ENCODE data around the gene RIPPLY2. TPM values are rescaled to one million over a fixed set of nuclear protein-coding genes. Genes with fewer than 3 reads are reported as not detected.
A peak's percentile ranks its signal among the peaks of the same experiment; 100 is the strongest.

The RIPPLY2 gene
- total and polyA plus RNA-seq, 7 experiments from 2014 or later: not detected

DNA sequence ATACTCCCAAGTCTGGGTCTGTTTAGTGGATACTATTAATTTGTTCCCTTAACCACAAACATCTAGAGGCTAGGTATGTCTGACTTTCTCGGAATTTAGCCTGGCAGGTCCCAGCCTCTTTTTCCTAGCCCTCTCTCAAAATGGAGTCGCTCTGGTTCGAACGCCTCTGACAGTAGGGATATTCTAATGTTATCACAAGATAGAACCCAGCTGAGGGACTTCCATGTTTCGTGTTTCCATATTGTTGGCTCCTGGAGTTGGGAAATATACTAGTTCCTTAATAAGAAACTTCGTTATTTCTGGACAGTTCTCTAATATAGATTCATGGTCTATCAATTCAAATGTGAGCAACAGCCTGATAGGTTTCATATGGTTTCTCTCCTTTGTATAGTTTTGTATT, 22.7 kb downstream of the RIPPLY2 start:
- DNase-seq: no peak
- H3K9me3 Mint-ChIP-seq: peaks cover 0 to 3% (median 0%) of the 10 kb centered on the region in 11 donors
- H3K27ac ChIP-seq (ENCODE audit: low read depth, low read length): no peak overlapping the region
- no peak overlapping the region for H3K4me3 Mint-ChIP-seq
- no peaks in the 10 kb centered on the region for H3K27me3 Mint-ChIP-seq
- peaks cover 0 to 18% (median 16%) of the 10 kb centered on the region in 5 donors for H3K36me3 Mint-ChIP-seq
- H3K4me1 ChIP-seq (ENCODE audit: control insufficient read depth in 2 of 2, insufficient read depth in 2 of 2, low read length in 2 of 2): peaks cover 0 to 7% of the 10 kb centered on the region in 2 donors
- no peak for ATAC-seq
- peaks cover 14 to 80% (median 69%) of the 10 kb centered on the region in 7 donors for H3K4me1 Mint-ChIP-seq
- no peaks in the 10 kb centered on the region for H3K36me3 ChIP-seq (ENCODE audit: control insufficient read depth in 2 of 3, insufficient read depth in 3 of 3, low read length in 3 of 3)
- no peak overlapping the region for H3K27ac Mint-ChIP-seq
- no peak overlapping the region for H3K4me3 ChIP-seq (ENCODE audit: low read length)
- ChIA-PET CTCF (no interaction called here), POLR2A (no interaction called here)
- H3K9me3 ChIP-seq (ENCODE audit: control insufficient read depth in 2 of 3, low read length in 3 of 3): no peaks in the 10 kb centered on the region
- intact Hi-C loops (cut with micrococcal nuclease): loop anchor here in 1 of 2 donors (2.0 kb wide), 1 partner anchor 15 kb away; no protein-coding TSS in a partner anchor
- H3K27me3 ChIP-seq (ENCODE audit: control insufficient read depth in 2 of 2, insufficient read depth in 2 of 2, low read length in 2 of 2): no peaks in the 10 kb centered on the region

DNA sequence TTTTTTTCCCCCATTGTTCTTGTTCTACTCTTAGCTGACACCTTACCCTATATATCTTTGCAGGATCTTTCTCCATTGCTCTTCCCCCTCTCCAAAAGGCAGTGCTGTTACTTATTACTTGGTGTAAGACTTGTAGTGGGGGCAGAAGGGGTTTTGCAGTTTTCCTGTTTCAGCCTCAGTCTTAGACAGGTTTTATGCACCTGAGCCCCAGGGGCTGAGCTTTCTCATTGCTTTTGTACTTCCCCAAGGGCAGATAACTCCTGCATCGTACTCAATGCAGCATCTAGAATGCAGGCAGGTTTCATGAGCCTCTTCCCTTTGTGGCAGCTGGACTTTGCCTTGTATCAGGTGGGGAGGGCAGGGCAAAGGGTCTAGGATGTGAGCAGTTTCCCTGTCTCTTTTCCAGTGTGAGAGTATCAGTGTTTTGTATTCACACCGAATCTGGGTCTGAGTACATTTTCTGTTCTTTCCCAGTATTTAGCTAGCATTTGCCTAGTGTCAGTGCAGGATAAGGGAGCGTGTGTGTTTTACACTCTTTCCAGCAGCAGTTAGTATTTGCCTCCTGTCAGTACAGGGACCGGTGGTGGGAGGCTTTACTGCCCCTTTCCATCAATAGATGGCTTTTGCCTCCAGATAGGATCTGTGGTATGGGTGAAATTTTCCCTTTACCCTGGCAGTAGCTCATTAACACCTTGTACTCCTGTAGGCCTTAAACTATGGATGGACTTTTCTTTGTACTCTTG, 25.9 kb downstream of the RIPPLY2 start:
- CTCF ChIA-PET: no interaction called here
- H3K4me1 Mint-ChIP-seq: peaks cover 6 to 58% (median 43%) of the 10 kb centered on the region in 7 donors

DNA sequence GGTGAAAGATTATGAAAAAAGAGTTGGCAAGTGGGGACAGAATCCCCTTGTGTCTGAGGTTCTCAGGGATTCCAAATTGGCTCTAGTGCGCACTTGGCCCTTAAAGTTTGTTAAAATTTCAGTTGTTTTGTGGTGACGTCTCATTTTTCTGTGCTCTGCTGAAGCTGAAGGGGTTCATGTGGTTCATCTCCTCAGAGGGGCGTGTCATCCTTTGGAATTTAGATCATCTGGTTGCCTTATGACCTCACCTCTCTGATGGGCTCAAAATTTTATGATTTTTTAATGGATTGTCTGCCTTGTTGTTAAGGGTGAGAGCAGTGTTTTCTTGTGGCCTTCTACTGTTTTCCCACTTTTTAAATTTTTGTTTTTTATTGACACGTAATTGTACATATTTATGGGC, 26.6 kb downstream of the RIPPLY2 start:
- no peaks in the 10 kb centered on the region for H3K9me3 ChIP-seq (ENCODE audit: control insufficient read depth in 2 of 3, low read length in 3 of 3)
- Mint-ChIP-seq H3K27ac (peak overlapping the region in 2 of 9 donors; percentile 23 to 46), H3K4me3 (no peak overlapping the region), H3K36me3 (peaks cover 0 to 7% (median 0%) of the 10 kb centered on the region in 5 donors), H3K4me1 (peaks cover 10 to 58% (median 43%) of the 10 kb centered on the region in 7 donors), H3K9me3 (no peaks in the 10 kb centered on the region), H3K27me3 (no peaks in the 10 kb centered on the region)
- ChIA-PET POLR2A (no interaction called here), CTCF (no interaction called here)
- H3K27me3 ChIP-seq (ENCODE audit: control insufficient read depth in 2 of 2, insufficient read depth in 2 of 2, low read length in 2 of 2): no peaks in the 10 kb centered on the region
- no peak overlapping the region for H3K27ac ChIP-seq (ENCODE audit: low read depth, low read length)
- no peaks in the 10 kb centered on the region for H3K4me1 ChIP-seq (ENCODE audit: control insufficient read depth in 2 of 2, insufficient read depth in 2 of 2, low read length in 2 of 2)
- no peak for ATAC-seq
- no peak for DNase-seq
- H3K36me3 ChIP-seq (ENCODE audit: control insufficient read depth in 2 of 3, insufficient read depth in 3 of 3, low read length in 3 of 3): no peaks in the 10 kb centered on the region
- intact Hi-C loops (cut with micrococcal nuclease): loop anchor here in 1 of 2 donors (10.0 kb wide), 1 partner anchor 895 kb away; no protein-coding TSS in a partner anchor
- H3K4me3 ChIP-seq (ENCODE audit: low read length): no peak overlapping the region

More for the DNA sequence above, 25.9 kb downstream of the RIPPLY2 start:
- no peak for DNase-seq
- no peaks in the 10 kb centered on the region for H3K36me3 ChIP-seq (ENCODE audit: control insufficient read depth in 2 of 3, insufficient read depth in 3 of 3, low read length in 3 of 3)
- Mint-ChIP-seq H3K27ac (peak overlapping the region in 2 of 9 donors; percentile 20 to 46), H3K36me3 (peaks cover 0 to 11% (median 4%) of the 10 kb centered on the region in 5 donors), H3K9me3 (peaks cover 0 to 3% (median 0%) of the 10 kb centered on the region in 11 donors), H3K27me3 (no peaks in the 10 kb centered on the region), H3K4me3 (no peak overlapping the region)
- ATAC-seq: no peak
- H3K27me3 ChIP-seq (ENCODE audit: control insufficient read depth in 2 of 2, insufficient read depth in 2 of 2, low read length in 2 of 2): no peaks in the 10 kb centered on the region
- H3K9me3 ChIP-seq (ENCODE audit: control insufficient read depth in 2 of 3, low read length in 3 of 3): no peaks in the 10 kb centered on the region
- H3K27ac ChIP-seq (ENCODE audit: low read depth, low read length): no peak overlapping the region
- intact Hi-C loops (cut with micrococcal nuclease): no loop called here
- H3K4me1 ChIP-seq (ENCODE audit: control insufficient read depth in 2 of 2, insufficient read depth in 2 of 2, low read length in 2 of 2): no peaks in the 10 kb centered on the region
- H3K4me3 ChIP-seq (ENCODE audit: low read length): no peak overlapping the region
- POLR2A ChIA-PET: no interaction called here

DNA sequence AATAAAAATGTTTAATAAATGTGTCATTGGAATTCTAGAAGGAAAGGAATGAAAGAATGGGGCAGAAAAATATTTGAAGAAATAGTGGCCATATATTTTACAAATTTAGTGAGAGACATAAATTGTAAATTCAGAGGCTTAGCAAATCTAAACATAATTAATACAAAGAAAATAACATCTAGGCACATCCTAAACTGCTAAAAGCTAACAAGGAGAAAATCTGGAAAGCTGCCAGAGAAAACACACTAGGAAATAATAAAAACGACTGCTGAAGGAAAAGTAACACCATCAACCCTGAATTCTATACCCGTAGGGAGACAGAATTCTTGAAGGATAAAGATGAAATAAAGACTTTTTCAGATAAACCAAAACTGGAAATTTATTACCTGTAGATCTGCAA, 30.1 kb downstream of the RIPPLY2 start:
- H3K27ac Mint-ChIP-seq: peak overlapping the region in 1 of 9 donors; percentile 14
- H3K27me3 Mint-ChIP-seq: no peaks in the 10 kb centered on the region
- DNase-seq (no peak), ATAC-seq (no peak)
- CTCF ChIA-PET: interaction anchor here (1.9 kb wide), 1 partner anchor 345 kb away, joined by 12 read pairs; the partner anchor contains the start of gene CEP162
- intact Hi-C loops (cut with micrococcal nuclease): loop anchor here in 1 of 2 donors (10.0 kb wide), 1 partner anchor 892 kb away; no protein-coding TSS in a partner anchor
- no peaks in the 10 kb centered on the region for H3K9me3 ChIP-seq (ENCODE audit: control insufficient read depth in 2 of 3, low read length in 3 of 3)
- no peaks in the 10 kb centered on the region for H3K27me3 ChIP-seq (ENCODE audit: control insufficient read depth in 2 of 2, insufficient read depth in 2 of 2, low read length in 2 of 2)
- no peaks in the 10 kb centered on the region for H3K4me1 ChIP-seq (ENCODE audit: control insufficient read depth in 2 of 2, insufficient read depth in 2 of 2, low read length in 2 of 2)
- H3K9me3 Mint-ChIP-seq: no peaks in the 10 kb centered on the region
- no peaks in the 10 kb centered on the region for H3K36me3 Mint-ChIP-seq
- H3K4me3 Mint-ChIP-seq: no peak overlapping the region
- peaks cover 7 to 53% (median 31%) of the 10 kb centered on the region in 7 donors for H3K4me1 Mint-ChIP-seq
- POLR2A ChIA-PET: no interaction called here
- H3K36me3 ChIP-seq (ENCODE audit: control insufficient read depth in 2 of 3, insufficient read depth in 3 of 3, low read length in 3 of 3): no peaks in the 10 kb centered on the region
- H3K27ac ChIP-seq (ENCODE audit: low read depth, low read length): no peak overlapping the region
- H3K4me3 ChIP-seq (ENCODE audit: low read length): no peak overlapping the region

DNA sequence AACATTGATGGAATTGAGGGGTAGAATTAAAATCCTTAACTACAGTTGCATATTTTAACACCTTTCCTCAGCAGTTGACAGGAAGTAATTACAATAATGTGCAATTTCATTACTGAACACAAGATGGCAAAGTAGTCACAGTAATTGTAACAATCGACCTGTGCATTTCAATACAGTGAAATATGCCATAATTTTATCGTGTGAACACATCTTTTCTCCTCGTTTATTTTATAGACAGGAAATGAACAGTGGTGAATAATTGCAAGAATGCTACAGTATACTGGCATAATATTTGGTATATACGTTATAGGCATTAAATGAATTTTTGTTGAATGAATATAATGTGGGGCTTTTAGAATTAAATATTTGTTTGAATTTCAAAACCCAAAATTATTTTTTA, 31.4 kb downstream of the RIPPLY2 start:
- ChIA-PET POLR2A (no interaction called here), CTCF (interaction anchor here (1.9 to 2.4 kb wide), 2 partner anchors 336 to 344 kb away, joined by 10 to 12 read pairs; partner anchors contain the start of gene CEP162)
- H3K4me1 ChIP-seq (ENCODE audit: control insufficient read depth in 2 of 2, insufficient read depth in 2 of 2, low read length in 2 of 2): no peaks in the 10 kb centered on the region
- no peaks in the 10 kb centered on the region for H3K27me3 ChIP-seq (ENCODE audit: control insufficient read depth in 2 of 2, insufficient read depth in 2 of 2, low read length in 2 of 2)
- H3K9me3 ChIP-seq (ENCODE audit: control insufficient read depth in 2 of 3, low read length in 3 of 3): no peaks in the 10 kb centered on the region
- no peak overlapping the region for H3K4me3 ChIP-seq (ENCODE audit: low read length)
- no peaks in the 10 kb centered on the region for H3K36me3 ChIP-seq (ENCODE audit: control insufficient read depth in 2 of 3, insufficient read depth in 3 of 3, low read length in 3 of 3)
- intact Hi-C loops (cut with micrococcal nuclease): loop anchor here (1.0 to 10.0 kb wide), 6 partner anchors 26 to 1599 kb away; partner anchors contain the start of genes CEP162 (in 1 of the 2) and CYB5R4 (in 1 of the 2)
- Mint-ChIP-seq H3K27me3 (no peaks in the 10 kb centered on the region), H3K36me3 (peaks cover 0 to 6% (median 1%) of the 10 kb centered on the region in 5 donors), H3K9me3 (peaks cover 0 to 3% (median 0%) of the 10 kb centered on the region in 11 donors), H3K4me3 (no peak overlapping the region), H3K4me1 (peaks cover 7 to 55% (median 28%) of the 10 kb centered on the region in 7 donors), H3K27ac (no peak overlapping the region)
- H3K27ac ChIP-seq (ENCODE audit: low read depth, low read length): no peak overlapping the region
- peak in 6 of 9 donors; percentile 17 to 54 (median 44) for DNase-seq
- peak; percentile 77 for ATAC-seq

DNA sequence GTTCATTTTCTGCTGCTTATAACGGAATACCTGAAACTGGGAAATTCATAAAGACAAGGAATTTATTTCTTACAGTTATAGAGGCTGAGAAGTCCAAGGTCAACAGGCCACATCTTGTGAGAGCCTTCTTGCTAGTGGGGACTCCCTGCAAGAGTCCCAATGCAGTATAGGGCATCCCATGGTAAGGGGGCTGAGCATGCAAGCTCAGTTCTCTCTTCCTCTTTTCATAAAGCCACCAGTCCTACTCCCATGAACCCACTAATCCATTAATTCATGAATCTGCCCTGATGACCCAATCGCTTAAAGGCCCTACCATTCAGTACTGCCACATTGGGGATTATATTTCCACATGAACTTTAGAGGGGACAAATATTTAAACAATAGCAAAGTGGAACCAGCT, 32.8 kb downstream of the RIPPLY2 start:
- no peak overlapping the region for H3K27ac ChIP-seq (ENCODE audit: low read depth, low read length)
- no peaks in the 10 kb centered on the region for H3K4me1 ChIP-seq (ENCODE audit: control insufficient read depth in 2 of 2, insufficient read depth in 2 of 2, low read length in 2 of 2)
- ChIA-PET CTCF (interaction anchor here (0.5 to 2.4 kb wide), 3 partner anchors 13 to 335 kb away, joined by 3 to 10 read pairs (median 4); no protein-coding TSS in a partner anchor), POLR2A (interaction anchor here (0.6 kb wide), 3 partner anchors 13 to 1829 kb away, joined by 3 to 4 read pairs (median 3); no protein-coding TSS in a partner anchor)
- DNase-seq (no peak), ATAC-seq (no peak)
- H3K4me3 ChIP-seq (ENCODE audit: low read length): no peak overlapping the region
- H3K27me3 Mint-ChIP-seq: no peaks in the 10 kb centered on the region
- H3K27me3 ChIP-seq (ENCODE audit: control insufficient read depth in 2 of 2, insufficient read depth in 2 of 2, low read length in 2 of 2): no peaks in the 10 kb centered on the region
- H3K4me3 Mint-ChIP-seq: no peak overlapping the region
- no peak overlapping the region for H3K27ac Mint-ChIP-seq
- peaks cover 0 to 13% (median 8%) of the 10 kb centered on the region in 5 donors for H3K36me3 Mint-ChIP-seq
- no peaks in the 10 kb centered on the region for H3K9me3 ChIP-seq (ENCODE audit: control insufficient read depth in 2 of 3, low read length in 3 of 3)
- peaks cover 5 to 51% (median 24%) of the 10 kb centered on the region in 7 donors for H3K4me1 Mint-ChIP-seq
- H3K9me3 Mint-ChIP-seq: peaks cover 0 to 3% (median 0%) of the 10 kb centered on the region in 11 donors
- no peaks in the 10 kb centered on the region for H3K36me3 ChIP-seq (ENCODE audit: control insufficient read depth in 2 of 3, insufficient read depth in 3 of 3, low read length in 3 of 3)
- intact Hi-C loops (cut with micrococcal nuclease): loop anchor here (2.0 to 10.0 kb wide), 2 partner anchors 27 to 889 kb away; partner anchors contain the start of gene CYB5R4 (in 1 of the 2)
